HS-5 (cell line): Measurements from ENCODE around the gene CSGALNACT2.
"Not testable (repeated sequence)": the region's sequence is repeated elsewhere in the genome, so short reads cannot be mapped to it uniquely, and the experiment has no call there.

Experiments
- DNase-seq: peaks from one replicate; pipeline ENCODE4 v3.0.0-alpha.2; 2012; ENCODE audit warnings: low read depth

CSGALNACT2 gene

GRCh38 chr10:43125274-43125845 is 12.9 kb upstream of the CSGALNACT2 start:
- no peak for DNase-seq

- DNase-seq = no peak
These were observed 12.1 kb upstream of the CSGALNACT2 start for GRCh38 chr10:43125881-43126731.

- DNase-seq = no peak
These were observed 11.4 kb upstream of the CSGALNACT2 start for GRCh38 chr10:43126759-43127424.

GRCh38 chr10:43127442-43127841 is 10.8 kb upstream of the CSGALNACT2 start:
- no peak for DNase-seq

- DNase-seq = no peak
These were observed 9.9 kb upstream of the CSGALNACT2 start for GRCh38 chr10:43128331-43128730.

- DNase-seq = peak; percentile 78
These were observed 9.1 kb upstream of the CSGALNACT2 start for GRCh38 chr10:43128958-43129706.

GRCh38 chr10:43130770-43131171 is 7.5 kb upstream of the CSGALNACT2 start:
- no peak for DNase-seq

GRCh38 chr10:43131256-43131655 is 7.0 kb upstream of the CSGALNACT2 start:
- no peak for DNase-seq

GRCh38 chr10:43131906-43132305 is 6.3 kb upstream of the CSGALNACT2 start:
- DNase-seq = no peak

GRCh38 chr10:43132867-43133787 is 5.1 kb upstream of the CSGALNACT2 start:
- DNase-seq = no peak

- no peak for DNase-seq
These were observed 3.9 kb upstream of the CSGALNACT2 start for GRCh38 chr10:43134126-43134905.

GRCh38 chr10:43135064-43135463 is 3.2 kb upstream of the CSGALNACT2 start:
- no peak for DNase-seq

- DNase-seq = no peak
These were observed 2.6 kb upstream of the CSGALNACT2 start for GRCh38 chr10:43135656-43136055.

- DNase-seq = no peak
These were observed 1.8 kb upstream of the CSGALNACT2 start for GRCh38 chr10:43136432-43136831.

- no peak for DNase-seq
These were observed 1.1 kb upstream of the CSGALNACT2 start for GRCh38 chr10:43136995-43137716.

GRCh38 chr10:43137717-43138020 is 576 bp upstream of the CSGALNACT2 start:
- peak; percentile 15 for DNase-seq

GRCh38 chr10:43138757-43139241 is 554 bp downstream of the CSGALNACT2 start:
- peak; percentile 30 for DNase-seq

GRCh38 chr10:43141421-43141820 is 3.2 kb downstream of the CSGALNACT2 start:
- DNase-seq = no peak

- DNase-seq = no peak
These were observed 7.1 kb downstream of the CSGALNACT2 start for GRCh38 chr10:43145311-43145710.

GRCh38 chr10:43145936-43146335 is 7.7 kb downstream of the CSGALNACT2 start:
- not testable (repeated sequence) for DNase-seq
